MG63 (cell line): ENCODE results near the gene PRND. TPM values are rescaled to one million over a fixed set of nuclear protein-coding genes. Genes with fewer than 3 reads are reported as not detected.
"Not testable (repeated sequence)": the region's sequence is repeated elsewhere in the genome, so short reads cannot be mapped to it uniquely, and the experiment has no call there.

ENCODE experiments used
- DNase-seq: peaks from one replicate; pipeline ENCODE4 v3.0.0-alpha.2; 2020
- H3K27me3 ChIP-seq: fragments of 250-450 bp; sonication (Bioruptor Pico); 2 replicates; pipeline ENCODE4 v1.5.1; 2020; ENCODE audit warnings: mild to moderate bottlenecking, moderate library complexity
- H3K36me3 ChIP-seq: fragments of 250-450 bp; sonication (Bioruptor Pico); 2 replicates; pipeline ENCODE4 v1.5.1; 2020; ENCODE audit warnings: mild to moderate bottlenecking, moderate library complexity
- H3K4me3 ChIP-seq: fragments of 250-450 bp; sonication (Bioruptor Pico); 2 replicates; pipeline ENCODE4 v1.5.1; 2020; ENCODE audit warnings: mild to moderate bottlenecking, moderate library complexity
- H3K9me3 ChIP-seq: fragments of 250-450 bp; sonication (Bioruptor Pico); 2 replicates; pipeline ENCODE4 v1.5.1; 2020; ENCODE audit warnings: mild to moderate bottlenecking, moderate library complexity
- total RNA-seq: library from RNA; depleted of rRNA; stranded (reverse); fragments of >200 nt; shearing (Covaris generic); gene quantifications from 2 replicates; pipeline ENCODE4 v1.2.3, GENCODE V29; 2014; ENCODE audit warnings: low replicate concordance

Gene PRND
- total RNA-seq, 1 experiment from 2014 or later = not detected

GRCh38 chr20:4722993-4723392, 1.3 kb downstream of the PRND start:
- no peak for DNase-seq
- Histone ChIP-seq H3K4me3 (no peak overlapping the region), H3K9me3 (no peaks in the 10 kb centered on the region), H3K27me3 (no peaks in the 10 kb centered on the region), H3K36me3 (no peaks in the 10 kb centered on the region)

- not testable (repeated sequence) for DNase-seq, H3K27me3 ChIP-seq, H3K4me3 ChIP-seq, H3K36me3 ChIP-seq, H3K9me3 ChIP-seq
Observed at GRCh38 chr20:4723553-4723952, 1.8 kb downstream of the PRND start.

- Histone ChIP-seq H3K36me3 (no peaks in the 10 kb centered on the region), H3K9me3 (no peaks in the 10 kb centered on the region), H3K27me3 (no peaks in the 10 kb centered on the region), H3K4me3 (no peak overlapping the region)
- no peak for DNase-seq
Observed at GRCh38 chr20:4724459-4725262, 3.0 kb downstream of the PRND start.

DNA sequence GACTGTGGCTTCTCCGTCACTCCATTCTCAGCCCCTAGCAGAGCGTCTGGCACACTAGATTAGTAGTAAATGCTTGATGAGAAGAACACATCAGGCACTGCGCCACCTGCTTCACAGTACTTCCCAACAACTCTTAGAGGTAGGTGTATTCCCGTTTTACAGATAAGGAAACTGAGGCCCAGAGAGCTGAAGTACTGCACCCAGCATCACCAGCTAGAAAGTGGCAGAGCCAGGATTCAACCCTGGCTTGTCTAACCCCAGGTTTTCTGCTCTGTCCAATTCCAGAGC, 3.5 kb downstream of the PRND start:
- no peaks in the 10 kb centered on the region for H3K27me3 ChIP-seq
- no peaks in the 10 kb centered on the region for H3K9me3 ChIP-seq
- H3K36me3 ChIP-seq = no peaks in the 10 kb centered on the region
- H3K4me3 ChIP-seq = no peak overlapping the region
- no peak for DNase-seq

- Histone ChIP-seq H3K27me3 (no peaks in the 10 kb centered on the region; the same call in 1 of the 2 replicates), H3K36me3 (no peaks in the 10 kb centered on the region), H3K9me3 (no peaks in the 10 kb centered on the region), H3K4me3 (no peak overlapping the region)
- DNase-seq = peak; percentile 7
Observed at GRCh38 chr20:4726710-4727397, 5.1 kb downstream of the PRND start.

DNA sequence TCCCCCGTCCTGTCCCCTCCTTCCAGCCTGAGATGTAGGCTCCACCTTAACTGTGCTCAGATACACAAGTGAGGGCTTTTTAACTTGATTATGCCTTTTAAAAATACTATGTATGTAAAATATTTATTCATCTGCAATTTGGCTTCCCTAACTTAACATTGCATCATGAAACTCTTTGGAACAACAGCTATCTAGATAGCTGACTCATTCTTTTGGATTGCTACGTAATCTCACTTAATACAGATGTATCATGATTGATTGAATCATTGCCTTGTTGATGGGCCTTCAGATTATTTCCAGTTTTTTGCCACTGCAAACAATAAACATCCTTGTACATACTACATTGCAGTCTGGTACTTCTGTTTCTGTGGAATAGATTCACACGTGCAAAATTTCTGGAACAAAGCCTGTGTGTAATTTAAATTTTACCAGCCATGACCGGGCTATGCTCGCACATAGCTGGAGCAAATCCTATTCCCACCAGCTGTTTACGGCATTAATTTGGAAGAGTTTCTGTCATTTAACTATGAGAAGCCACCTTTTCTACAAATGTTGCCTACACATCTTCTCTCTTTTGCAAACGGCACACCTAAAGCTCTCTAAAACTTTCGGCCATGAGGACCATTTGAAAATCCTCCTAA, 6.5 kb downstream of the PRND start:
- no peaks in the 10 kb centered on the region; the same call in 1 of the 2 replicates for H3K27me3 ChIP-seq
- DNase-seq = no peak
- H3K4me3 ChIP-seq = no peak overlapping the region
- no peaks in the 10 kb centered on the region for H3K36me3 ChIP-seq
- no peaks in the 10 kb centered on the region for H3K9me3 ChIP-seq

DNA sequence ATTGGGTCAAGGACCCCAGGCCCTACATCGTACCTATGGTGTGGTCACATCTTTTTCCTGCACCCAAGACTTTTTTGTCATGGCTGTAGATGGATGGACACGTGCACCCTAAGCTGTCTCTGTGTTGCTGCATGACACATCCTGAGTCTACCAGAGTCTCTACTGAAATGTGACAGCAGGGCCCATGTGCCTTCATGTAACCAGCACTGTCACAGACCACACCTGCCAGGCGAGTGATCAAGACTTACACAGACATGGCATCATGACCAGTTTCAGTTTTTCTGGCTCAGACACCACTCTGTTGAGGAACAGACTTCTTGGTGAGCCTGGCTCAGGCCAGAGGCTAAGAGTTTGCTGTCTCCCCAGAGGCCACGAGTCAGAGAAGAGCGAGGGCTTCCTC, 7.6 kb downstream of the PRND start:
- no peaks in the 10 kb centered on the region for H3K36me3 ChIP-seq
- no peak for DNase-seq
- no peaks in the 10 kb centered on the region for H3K9me3 ChIP-seq
- H3K27me3 ChIP-seq = no peaks in the 10 kb centered on the region; the same call in 1 of the 2 replicates
- H3K4me3 ChIP-seq = no peak overlapping the region

DNA sequence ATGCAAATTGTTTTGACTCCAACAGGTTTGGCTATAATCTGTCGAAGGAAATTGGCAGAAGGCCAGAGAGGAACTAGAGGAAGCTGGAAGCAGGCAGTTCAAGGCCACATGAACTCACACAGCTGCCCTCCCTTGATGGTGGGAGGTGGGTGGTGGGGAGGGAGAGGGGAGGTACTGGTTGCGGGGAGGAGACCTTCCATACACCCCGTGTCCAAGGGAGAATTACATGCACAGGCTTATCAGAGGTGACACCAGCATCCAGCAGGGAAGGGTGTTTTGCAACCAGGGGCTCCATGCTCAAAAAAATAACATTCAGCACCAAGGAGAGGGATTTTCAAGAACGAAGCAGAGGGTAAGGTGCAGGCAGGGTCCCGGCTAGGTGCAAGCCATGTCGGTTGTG, 9.1 kb downstream of the PRND start:
- DNase-seq = no peak
- Histone ChIP-seq H3K9me3 (no peaks in the 10 kb centered on the region), H3K4me3 (no peak overlapping the region), H3K27me3 (no peaks in the 10 kb centered on the region; the same call in 1 of the 2 replicates), H3K36me3 (no peaks in the 10 kb centered on the region)

DNA sequence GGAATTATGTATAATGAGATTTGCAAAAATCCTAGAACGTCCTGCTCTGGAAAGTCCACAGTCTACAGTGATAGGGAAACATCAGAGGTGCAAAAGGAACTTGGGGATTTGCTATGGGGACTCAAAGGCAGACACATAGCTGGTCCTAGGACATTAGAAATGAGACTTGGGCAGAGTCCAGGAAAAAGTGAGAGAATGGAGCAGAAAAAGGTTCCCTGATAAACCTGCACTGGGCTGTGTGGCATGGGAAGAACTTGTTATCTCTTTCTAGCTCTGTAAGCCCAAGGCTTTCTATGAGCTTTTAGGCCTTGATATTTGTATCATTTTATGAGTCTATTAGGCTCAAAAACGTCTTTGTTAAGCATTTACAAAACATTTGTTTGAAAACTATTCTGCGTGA, 15.2 kb downstream of the PRND start:
- Histone ChIP-seq H3K9me3 (no peaks in the 10 kb centered on the region), H3K27me3 (no peaks in the 10 kb centered on the region; the same call in 1 of the 2 replicates), H3K4me3 (no peak overlapping the region), H3K36me3 (no peaks in the 10 kb centered on the region)
- no peak for DNase-seq

GRCh38 chr20:4737857-4738627, 16.3 kb downstream of the PRND start:
- no peak for DNase-seq
- H3K27me3 ChIP-seq = no peaks in the 10 kb centered on the region
- H3K4me3 ChIP-seq = no peak overlapping the region
- no peaks in the 10 kb centered on the region for H3K36me3 ChIP-seq
- H3K9me3 ChIP-seq = no peaks in the 10 kb centered on the region

DNA sequence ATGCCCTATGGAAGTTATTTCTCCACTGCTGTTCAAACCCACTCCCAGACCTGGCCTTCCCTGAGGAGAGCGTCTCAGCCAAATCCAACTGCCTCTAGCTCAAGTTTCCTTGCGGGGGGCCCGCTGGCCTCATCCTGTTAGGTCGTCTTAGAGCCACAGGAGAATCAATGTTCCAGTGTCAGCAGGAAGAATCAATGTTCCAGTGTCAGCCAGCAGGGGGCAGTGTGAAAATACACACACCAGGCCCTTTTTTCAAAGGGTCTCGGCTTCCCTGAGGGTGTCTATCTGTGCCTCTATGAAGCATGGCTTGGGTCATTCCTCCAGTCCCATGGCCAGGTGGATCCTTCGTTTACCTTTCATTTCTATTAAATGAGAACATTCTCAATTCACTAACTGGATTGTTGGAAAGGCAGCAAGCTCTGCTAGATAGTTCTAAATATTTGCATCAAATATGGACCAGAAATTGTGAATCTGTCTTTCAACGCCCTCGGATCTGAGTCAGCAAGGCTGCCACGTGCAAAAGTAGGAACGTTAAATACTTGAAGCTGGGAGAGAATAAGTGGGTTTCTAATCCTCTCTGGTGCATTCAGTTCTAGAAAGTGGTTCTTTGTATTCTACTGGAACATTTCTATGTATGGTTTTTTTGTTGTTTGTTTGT, 19.2 kb downstream of the PRND start:
- H3K36me3 ChIP-seq = no peaks in the 10 kb centered on the region
- H3K4me3 ChIP-seq = no peak overlapping the region
- H3K9me3 ChIP-seq = no peaks in the 10 kb centered on the region
- no peaks in the 10 kb centered on the region for H3K27me3 ChIP-seq
- peak; percentile 6 for DNase-seq

- DNase-seq = no peak
- Histone ChIP-seq H3K4me3 (no peak overlapping the region), H3K36me3 (no peaks in the 10 kb centered on the region), H3K27me3 (no peaks in the 10 kb centered on the region), H3K9me3 (no peaks in the 10 kb centered on the region)
Observed at GRCh38 chr20:4748847-4749246, 27.1 kb downstream of the PRND start.

DNA sequence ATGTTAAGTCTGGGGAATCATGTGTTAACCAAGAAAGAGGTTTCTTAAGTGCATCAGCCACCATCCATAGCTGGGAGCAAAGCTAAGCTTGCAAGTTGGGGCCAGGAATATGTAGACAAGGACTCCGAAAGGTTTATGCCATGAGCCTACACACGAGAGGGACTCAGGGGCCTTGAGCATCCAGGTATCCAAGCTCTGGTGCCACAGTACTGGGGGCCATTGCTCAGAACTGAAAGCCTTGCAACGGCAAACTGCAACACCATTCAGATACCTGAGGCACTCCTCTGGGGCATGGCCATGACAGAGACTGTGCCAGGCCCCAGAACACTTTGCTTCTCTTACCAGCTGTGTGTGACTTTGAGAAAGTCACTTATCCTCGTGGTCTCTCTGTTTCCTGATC, 27.6 kb downstream of the PRND start:
- H3K36me3 ChIP-seq = no peaks in the 10 kb centered on the region
- no peaks in the 10 kb centered on the region for H3K9me3 ChIP-seq

GRCh38 chr20:4750381-4750780, 28.7 kb downstream of the PRND start:
- Histone ChIP-seq H3K4me3 (no peak overlapping the region), H3K27me3 (no peaks in the 10 kb centered on the region), H3K36me3 (no peaks in the 10 kb centered on the region), H3K9me3 (no peaks in the 10 kb centered on the region)
- DNase-seq = no peak

More for the DNA sequence above, 27.6 kb downstream of the PRND start:
- H3K27me3 ChIP-seq = no peaks in the 10 kb centered on the region
- no peak overlapping the region for H3K4me3 ChIP-seq
- no peak for DNase-seq

GRCh38 chr20:4759100-4759884, 37.6 kb downstream of the PRND start:
- not testable (repeated sequence) for H3K9me3 ChIP-seq, DNase-seq, H3K27me3 ChIP-seq, H3K4me3 ChIP-seq, H3K36me3 ChIP-seq

GRCh38 chr20:4763261-4763660, 41.6 kb downstream of the PRND start:
- Histone ChIP-seq H3K4me3 (no peak overlapping the region), H3K27me3 (no peaks in the 10 kb centered on the region), H3K36me3 (no peaks in the 10 kb centered on the region), H3K9me3 (no peaks in the 10 kb centered on the region)
- DNase-seq = no peak
